GM13977 (cell line): Measurements from ENCODE around the gene VPS11.
"Not testable (repeated sequence)": the region's sequence is repeated elsewhere in the genome, so short reads cannot be mapped to it uniquely, and the experiment has no call there.

Source experiments
- DNase-seq: peaks from one replicate; pipeline ENCODE4 v3.0.0; 2012; ENCODE audit warnings: low spot score
- CTCF ChIP-seq: IDR thresholded peaks from 2 replicates; pipeline ENCODE4 v1.5.1; 2012; ENCODE audit warnings: mild to moderate bottlenecking, control low read depth; ENCODE audit not compliant: insufficient read depth; ENCODE audit errors: extremely low read depth, missing control alignments
- in situ Hi-C: fragments of 300-500 bp; cut with MboI; formaldehyde crosslinking; loops from one replicate; pipeline ENCODE4 v1.12.0; 2022; ENCODE audit warnings: low sequenced_read_pairs, low pct_unique_long_range_greater_than_20kb, mixed read lengths, inconsistent platforms; ENCODE audit not compliant: unreplicated experiment

VPS11 gene

GRCh38 chr11:119029069-119029339, 38.6 kb upstream of the VPS11 start:
- in situ Hi-C loops: no loop called here
- DNase-seq: no peak
- TF ChIP-seq CTCF: no peak

GRCh38 chr11:119029340-119030028, 38.1 kb upstream of the VPS11 start:
- in situ Hi-C loops: no loop called here
- peak; percentile 44 for DNase-seq
- TF ChIP-seq CTCF: no peak

GRCh38 chr11:119030029-119030328, 37.6 kb upstream of the VPS11 start:
- DNase-seq: no peak
- in situ Hi-C loops: no loop called here
- no peak for TF ChIP-seq CTCF

GRCh38 chr11:119030329-119031047, 37.1 kb upstream of the VPS11 start, which contains the start of gene SLC37A4:
Gene SLC37A4 (minus strand): TSS chr11:119030877.
- TF ChIP-seq CTCF: peak; percentile 87
- in situ Hi-C loops: no loop called here
- peak; percentile 98 for DNase-seq

GRCh38 chr11:119031912-119032280, 35.7 kb upstream of the VPS11 start:
- no peak for TF ChIP-seq CTCF
- in situ Hi-C loops: no loop called here
- DNase-seq: no peak

GRCh38 chr11:119033421-119033820, 34.2 kb upstream of the VPS11 start:
- in situ Hi-C loops, DNase-seq: not testable (repeated sequence)

- in situ Hi-C loops: no loop called here
- TF ChIP-seq CTCF: no peak
- DNase-seq: no peak
These were observed 32.8 kb upstream of the VPS11 start for GRCh38 chr11:119034813-119035212.
